Astrocyte (in vitro differentiated cells and primary cell): Measurements from ENCODE around the gene BPIFB6.

Experiments used
- CTCF ChIP-seq: IDR thresholded peaks from 2 replicates; pipeline ENCODE4 v1.5.1; 2011; ENCODE audit warnings: low read depth, mild to moderate bottlenecking, inconsistent platforms, low read length, moderate library complexity; ENCODE audit not compliant: insufficient read depth
- EZH2 ChIP-seq: IDR thresholded peaks from 2 replicates; pipeline ENCODE4 v1.6.1; 2012; ENCODE audit warnings: mild to moderate bottlenecking, low read length, inconsistent platforms; ENCODE audit not compliant: insufficient read depth

- TF ChIP-seq CTCF (no peak), EZH2 (no peak)
Observed at GRCh38 chr20:33068251-33068939, 36.9 kb downstream of the BPIFB6 start.
